ENCODE results near the gene MUC21. TPM values are rescaled to one million over a fixed set of nuclear protein-coding genes. Genes with fewer than 3 reads are reported as not detected.
"Not testable (repeated sequence)": the region's sequence is repeated elsewhere in the genome, so short reads cannot be mapped to it uniquely, and the experiment has no call there.

MUC21 gene
- total RNA-seq, 1 experiment from 2014 or later = not detected

- Mint-ChIP-seq H3K27me3 (ENCODE audit: insufficient read depth, unreplicated experiment) (no peaks in the 10 kb centered on the region), H3K36me3 (ENCODE audit: insufficient read depth, unreplicated experiment) (no peaks in the 10 kb centered on the region), H3K27ac (ENCODE audit: low read depth, unreplicated experiment) (peak overlapping the region; percentile 55), H3K4me1 (ENCODE audit: insufficient read depth, unreplicated experiment) (peaks cover 37% of the 10 kb centered on the region), H3K9me3 (ENCODE audit: unreplicated experiment) (peaks cover 22% of the 10 kb centered on the region), H3K4me3 (ENCODE audit: unreplicated experiment) (no peak overlapping the region)
- POLR2A ChIA-PET = no interaction called here
- no peak for DNase-seq (ENCODE audit: unreplicated experiment)
- BruUV-seq (replicated peaks) = no TSS peak
- TF ChIP-seq CTCF (IDR thresholded peaks at IDR 0.05; ENCODE audit: unreplicated experiment) = no peak
- intact Hi-C loops (cut with micrococcal nuclease) = no loop called here
- CTCF ChIA-PET = no interaction called here
Observed at GRCh38 chr6:31011153-31011552, 27.6 kb downstream of the MUC21 start.

GRCh38 chr6:31016659-31017299, 33.3 kb downstream of the MUC21 start:
- BruUV-seq (replicated peaks) = no TSS peak
- intact Hi-C loops (cut with micrococcal nuclease) = no loop called here
- no peaks in the 10 kb centered on the region for H3K27me3 Mint-ChIP-seq (ENCODE audit: insufficient read depth, unreplicated experiment)
- H3K4me3 Mint-ChIP-seq (ENCODE audit: unreplicated experiment) = no peak overlapping the region
- TF ChIP-seq CTCF (IDR thresholded peaks at IDR 0.05; ENCODE audit: unreplicated experiment) = no peak
- H3K36me3 Mint-ChIP-seq (ENCODE audit: insufficient read depth, unreplicated experiment) = no peaks in the 10 kb centered on the region
- H3K27ac Mint-ChIP-seq (ENCODE audit: low read depth, unreplicated experiment) = no peak overlapping the region
- H3K9me3 Mint-ChIP-seq (ENCODE audit: unreplicated experiment) = peaks cover 24% of the 10 kb centered on the region
- peaks cover 5% of the 10 kb centered on the region for H3K4me1 Mint-ChIP-seq (ENCODE audit: insufficient read depth, unreplicated experiment)
- ChIA-PET CTCF (interaction anchor here (0.7 kb wide), 1 partner anchor 71 kb away, joined by 3 read pairs; no protein-coding TSS in a partner anchor), POLR2A (interaction anchor here (0.6 kb wide), 1 partner anchor 793 kb away, joined by 3 read pairs; no protein-coding TSS in a partner anchor)
- DNase-seq (ENCODE audit: unreplicated experiment) = no peak

GRCh38 chr6:31017436-31017835, 33.9 kb downstream of the MUC21 start:
- POLR2A ChIA-PET = interaction anchor here (0.6 kb wide), 1 partner anchor 793 kb away, joined by 3 read pairs; no protein-coding TSS in a partner anchor
- H3K27me3 Mint-ChIP-seq (ENCODE audit: insufficient read depth, unreplicated experiment); H3K4me3 Mint-ChIP-seq (ENCODE audit: unreplicated experiment); H3K36me3 Mint-ChIP-seq (ENCODE audit: insufficient read depth, unreplicated experiment); H3K27ac Mint-ChIP-seq (ENCODE audit: low read depth, unreplicated experiment); CTCF ChIA-PET; intact Hi-C loops (cut with micrococcal nuclease); BruUV-seq (replicated peaks); DNase-seq (ENCODE audit: unreplicated experiment); H3K4me1 Mint-ChIP-seq (ENCODE audit: insufficient read depth, unreplicated experiment): not testable (repeated sequence)
- H3K9me3 Mint-ChIP-seq (ENCODE audit: unreplicated experiment) = peaks cover 21% of the 10 kb centered on the region

GRCh38 chr6:31020057-31020456, 36.5 kb downstream of the MUC21 start:
- Mint-ChIP-seq H3K4me3 (ENCODE audit: unreplicated experiment) (no peak overlapping the region), H3K27ac (ENCODE audit: low read depth, unreplicated experiment) (no peak overlapping the region), H3K9me3 (ENCODE audit: unreplicated experiment) (peaks cover 17% of the 10 kb centered on the region), H3K4me1 (ENCODE audit: insufficient read depth, unreplicated experiment) (no peaks in the 10 kb centered on the region), H3K36me3 (ENCODE audit: insufficient read depth, unreplicated experiment) (no peaks in the 10 kb centered on the region), H3K27me3 (ENCODE audit: insufficient read depth, unreplicated experiment) (no peaks in the 10 kb centered on the region)
- CTCF ChIA-PET = interaction anchor here (0.6 kb wide), 1 partner anchor 15 kb away, joined by 3 read pairs; no protein-coding TSS in a partner anchor
- POLR2A ChIA-PET = interaction anchor here (0.6 kb wide), 1 partner anchor 61 kb away, joined by 3 read pairs; no protein-coding TSS in a partner anchor
- no peak for TF ChIP-seq CTCF (IDR thresholded peaks at IDR 0.05; ENCODE audit: unreplicated experiment)
- intact Hi-C loops (cut with micrococcal nuclease) = no loop called here
- DNase-seq (ENCODE audit: unreplicated experiment) = no peak
- BruUV-seq (replicated peaks) = no TSS peak

- H3K36me3 Mint-ChIP-seq (ENCODE audit: insufficient read depth, unreplicated experiment); H3K4me1 Mint-ChIP-seq (ENCODE audit: insufficient read depth, unreplicated experiment); H3K4me3 Mint-ChIP-seq (ENCODE audit: unreplicated experiment); H3K27ac Mint-ChIP-seq (ENCODE audit: low read depth, unreplicated experiment); CTCF ChIA-PET; DNase-seq (ENCODE audit: unreplicated experiment); H3K27me3 Mint-ChIP-seq (ENCODE audit: insufficient read depth, unreplicated experiment); intact Hi-C loops (cut with micrococcal nuclease); BruUV-seq (replicated peaks): not testable (repeated sequence)
- POLR2A ChIA-PET = interaction anchor here (0.6 to 0.9 kb wide), 2 partner anchors 15 to 61 kb away, joined by 3 read pairs; no protein-coding TSS in a partner anchor
- peaks cover 17% of the 10 kb centered on the region for H3K9me3 Mint-ChIP-seq (ENCODE audit: unreplicated experiment)
Observed at GRCh38 chr6:31020631-31021255, 37.2 kb downstream of the MUC21 start.

GRCh38 chr6:31021705-31022531, 38.4 kb downstream of the MUC21 start:
- H3K27me3 Mint-ChIP-seq (ENCODE audit: insufficient read depth, unreplicated experiment); DNase-seq (ENCODE audit: unreplicated experiment); H3K4me1 Mint-ChIP-seq (ENCODE audit: insufficient read depth, unreplicated experiment); BruUV-seq (replicated peaks); H3K4me3 Mint-ChIP-seq (ENCODE audit: unreplicated experiment); H3K27ac Mint-ChIP-seq (ENCODE audit: low read depth, unreplicated experiment); intact Hi-C loops (cut with micrococcal nuclease); CTCF ChIA-PET; H3K36me3 Mint-ChIP-seq (ENCODE audit: insufficient read depth, unreplicated experiment): not testable (repeated sequence)
- H3K9me3 Mint-ChIP-seq (ENCODE audit: unreplicated experiment) = peaks cover 11% of the 10 kb centered on the region
- POLR2A ChIA-PET = interaction anchor here (0.9 kb wide), 1 partner anchor 14 kb away, joined by 3 read pairs; no protein-coding TSS in a partner anchor

All from MCF 10A (cell line).